Tibial nerve (tissue), 4 donors: ENCODE data around the gene RSAD1. TPM values are rescaled to one million over a fixed set of nuclear protein-coding genes. Genes with fewer than 3 reads are reported as not detected.

Experiments
- DNase-seq, 2 donors: peaks; one replicate each; pipeline ENCODE4 v3.0.0-alpha.2; 2019; ENCODE audit warnings: low spot score in 2 of 2
- H3K27ac ChIP-seq, 4 donors: fragments of 200-600 bp; sonication (generic) in 3 of 4; one replicate each; pipeline ENCODE4 v1.5.1; 2017 to 2019; ENCODE audit warnings: mild to moderate bottlenecking in 1 of 4
- H3K27me3 ChIP-seq, 2 donors: fragments of 200-600 bp; sonication (generic) in 1 of 2; one replicate each; pipeline versions ENCODE4 v1.5.1 to v1.6.0; 2017 to 2019
- H3K36me3 ChIP-seq, 3 donors: fragments of 200-600 bp; sonication (generic); one replicate each; pipeline ENCODE4 v1.5.1; 2018 to 2019
- H3K4me1 ChIP-seq, 4 donors: fragments of 200-600 bp; sonication (generic) in 3 of 4; one replicate each; pipeline ENCODE4 v1.5.1; 2017 to 2019
- H3K4me3 ChIP-seq, 4 donors: fragments of 200-600 bp; sonication (generic) in 3 of 4; one replicate each; pipeline ENCODE4 v1.5.1; 2017 to 2019; ENCODE audit warnings: mild to moderate bottlenecking in 1 of 4, moderate library complexity in 1 of 4
- H3K9me3 ChIP-seq, 4 donors: fragments of 200-600 bp; sonication (generic) in 3 of 4; one replicate each; pipeline ENCODE4 v1.5.1; 2017 to 2019
- CTCF ChIP-seq, 5 experiments: fragments of 200-600 bp in 3 of 5; fragments of 450-650 bp in 2 of 5; sonication (generic) in 3 of 5; IDR thresholded peaks; one replicate each; pipeline ENCODE4 v1.5.1; 2016 to 2019; ENCODE audit warnings: antibody characterized with exemption in 5 of 5, mild to moderate bottlenecking in 3 of 5, moderate library complexity in 2 of 5
- EP300 ChIP-seq, 2 donors: sonication (generic); formaldehyde crosslinking; IDR thresholded peaks; one replicate each; pipeline ENCODE4 v1.6.1; 2017; ENCODE audit warnings: antibody characterized with exemption in 2 of 2, mild to moderate bottlenecking in 1 of 2
- POLR2A ChIP-seq, 2 donors: fragments of 450-650 bp; IDR thresholded peaks; one replicate each; pipeline ENCODE4 v1.6.1; 2017; ENCODE audit warnings: antibody characterized with exemption in 2 of 2, mild to moderate bottlenecking in 2 of 2, moderate library complexity in 2 of 2
- WGBS, 2 donors: methylation state at CpG; one replicate each; pipeline ENCODE4 v1.1.5; 2018; 5-methylcytosine and 5-hydroxymethylcytosine counted together
- total RNA-seq, 4 donors: library from RNA; depleted of rRNA; stranded (reverse); fragments of >200 nt; gene quantifications; one replicate each; pipeline ENCODE4 v1.1.0, GENCODE V29; 2016

Gene RSAD1
- total RNA-seq, 4 donors from 2014 or later, result 30.8 to 61.8 (median 32.9) TPM

GRCh38 chr17:50451943-50452629 lies 26.6 kb upstream of the RSAD1 start:
- 73 to 77% methylated on average over 7 of the region's 7 CpGs for WGBS, 2 donors
- H3K4me1 ChIP-seq, result peaks cover 0 to 3% (median 0%) of the 10 kb centered on the region in 4 donors
- TF ChIP-seq CTCF (IDR thresholded peaks at IDR 0.05), result no peak
- no peak for TF ChIP-seq EP300 (IDR thresholded peaks at IDR 0.05)
- TF ChIP-seq POLR2A (IDR thresholded peaks at IDR 0.05), result no peak
- H3K9me3 ChIP-seq, result no peaks in the 10 kb centered on the region
- peaks cover 0 to 20% (median 0%) of the 10 kb centered on the region in 3 donors for H3K36me3 ChIP-seq
- no peak overlapping the region for H3K4me3 ChIP-seq
- H3K27ac ChIP-seq, result no peak overlapping the region
- H3K27me3 ChIP-seq, result no peaks in the 10 kb centered on the region
- DNase-seq, result no peak

- Histone ChIP-seq H3K9me3 (no peaks in the 10 kb centered on the region), H3K36me3 (peaks cover 0 to 20% (median 0%) of the 10 kb centered on the region in 3 donors), H3K27ac (no peak overlapping the region), H3K4me1 (peaks cover 0 to 3% (median 0%) of the 10 kb centered on the region in 4 donors), H3K4me3 (no peak overlapping the region), H3K27me3 (no peaks in the 10 kb centered on the region)
- no peak for DNase-seq
- TF ChIP-seq EP300 (IDR thresholded peaks at IDR 0.05), result no peak
- 82 to 84% methylated on average over 10 of the region's 10 CpGs for WGBS, 2 donors
These were observed 25.9 kb upstream of the RSAD1 start for GRCh38 chr17:50452630-50453300.

GRCh38 chr17:50453901-50454300 lies 24.8 kb upstream of the RSAD1 start:
- WGBS, 2 donors, result 88% methylated on average over 3 of the region's 3 CpGs
- no peak overlapping the region for H3K27ac ChIP-seq
- peaks cover 0 to 3% (median 0%) of the 10 kb centered on the region in 4 donors for H3K4me1 ChIP-seq
- no peak for TF ChIP-seq POLR2A (IDR thresholded peaks at IDR 0.05)
- TF ChIP-seq CTCF (IDR thresholded peaks at IDR 0.05), result no peak
- peaks cover 0 to 20% (median 0%) of the 10 kb centered on the region in 3 donors for H3K36me3 ChIP-seq
- no peaks in the 10 kb centered on the region for H3K27me3 ChIP-seq
- H3K4me3 ChIP-seq, result no peak overlapping the region
- no peak for DNase-seq
- H3K9me3 ChIP-seq, result no peaks in the 10 kb centered on the region

- no peak for DNase-seq
- Histone ChIP-seq H3K4me3 (no peak overlapping the region), H3K9me3 (no peaks in the 10 kb centered on the region), H3K36me3 (peaks cover 0 to 42% (median 0%) of the 10 kb centered on the region in 3 donors), H3K27me3 (no peaks in the 10 kb centered on the region), H3K4me1 (no peaks in the 10 kb centered on the region), H3K27ac (no peak overlapping the region)
- WGBS, 2 donors, result 91 to 97% methylated on average over 4 of the region's 4 CpGs
- TF ChIP-seq POLR2A (IDR thresholded peaks at IDR 0.05) (no peak), CTCF (IDR thresholded peaks at IDR 0.05) (no peak), EP300 (IDR thresholded peaks at IDR 0.05) (no peak)
These were observed 21.0 kb upstream of the RSAD1 start for GRCh38 chr17:50457621-50458020.

- DNase-seq, result no peak
- H3K9me3 ChIP-seq, result no peaks in the 10 kb centered on the region
- peaks cover 0 to 49% (median 0%) of the 10 kb centered on the region in 3 donors for H3K36me3 ChIP-seq
- no peak overlapping the region for H3K27ac ChIP-seq
- WGBS, 2 donors, result 66 to 86% methylated on average over 3 of the region's 3 CpGs
- no peak overlapping the region for H3K4me3 ChIP-seq
- H3K4me1 ChIP-seq, result no peaks in the 10 kb centered on the region
- H3K27me3 ChIP-seq, result no peaks in the 10 kb centered on the region
- TF ChIP-seq CTCF (IDR thresholded peaks at IDR 0.05) (no peak), EP300 (IDR thresholded peaks at IDR 0.05) (no peak), POLR2A (IDR thresholded peaks at IDR 0.05) (no peak)
These were observed 20.4 kb upstream of the RSAD1 start for GRCh38 chr17:50458270-50458669.
